HepG2 (cell line): ENCODE data around the gene SH3GL1. TPM values are rescaled to one million over a fixed set of nuclear protein-coding genes. Genes with fewer than 3 reads are reported as not detected.

Experiments
- ARNT2 ChIP-seq: sonication (generic); formaldehyde crosslinking; IDR thresholded peaks from 2 replicates; pipeline ENCODE4 v1.8.0; 2022; ENCODE audit warnings: mild to moderate bottlenecking, low read depth, missing genetic modification reagents, moderate library complexity
- ELK4 ChIP-seq: sonication (generic); formaldehyde crosslinking; IDR thresholded peaks from 2 replicates; pipeline ENCODE4 v1.9.0; 2021; ENCODE audit warnings: missing genetic modification reagents, borderline replicate concordance
- FOXC1 ChIP-seq: sonication (generic); formaldehyde crosslinking; IDR thresholded peaks from 2 replicates; pipeline ENCODE4 v1.8.0; 2022; ENCODE audit warnings: mild to moderate bottlenecking, missing genetic modification reagents, borderline replicate concordance
- MAX ChIP-seq: IDR thresholded peaks from 2 replicates; pipeline ENCODE4 v1.6.1; 2012; ENCODE audit warnings: inconsistent platforms
- PBX3 ChIP-seq: sonication (generic); formaldehyde crosslinking; IDR thresholded peaks from 2 replicates; pipeline ENCODE4 v1.8.1; 2023; ENCODE audit warnings: missing genetic modification reagents, inconsistent platforms, borderline replicate concordance
- RNF2 ChIP-seq: fragments of 450-650 bp; conservative IDR thresholded peaks from 2 replicates; pipeline ENCODE4 v1.6.1; 2016; ENCODE audit warnings: low read depth
- SETDB1 ChIP-seq: sonication (generic); formaldehyde crosslinking; IDR thresholded peaks from 2 replicates; pipeline ENCODE4 v1.5.1; 2020; ENCODE audit warnings: missing genetic modification reagents, mild to moderate bottlenecking, borderline replicate concordance
- ZFP36 ChIP-seq: fragments of 150-350 bp; IDR thresholded peaks from 2 replicates; pipeline ENCODE4 v1.6.1; 2018; ENCODE audit warnings: borderline replicate concordance, low read length, low read depth; ENCODE audit not compliant: partially characterized antibody
- ZMYM4 ChIP-seq: sonication (generic); formaldehyde crosslinking; IDR thresholded peaks from 2 replicates; pipeline ENCODE4 v1.8.1; 2023; ENCODE audit warnings: mild to moderate bottlenecking, missing genetic modification reagents
- ZNF142 ChIP-seq: sonication (generic); formaldehyde crosslinking; IDR thresholded peaks from 2 replicates; pipeline ENCODE4 v1.4.0; 2020; ENCODE audit warnings: missing genetic modification reagents
- ZNF263 ChIP-seq: sonication (generic); formaldehyde crosslinking; IDR thresholded peaks from 2 replicates; pipeline ENCODE4 v1.4.0; 2020; ENCODE audit warnings: missing genetic modification reagents
- ZNF562 ChIP-seq: sonication (generic); formaldehyde crosslinking; IDR thresholded peaks from 2 replicates; pipeline ENCODE4 v1.8.0; 2022; ENCODE audit warnings: missing genetic modification reagents, borderline replicate concordance
- ZNF674 ChIP-seq: sonication (generic); formaldehyde crosslinking; IDR thresholded peaks from 2 replicates; pipeline ENCODE4 v1.5.0; 2020; ENCODE audit warnings: low read depth, mild to moderate bottlenecking, missing genetic modification reagents
- ZNF839 ChIP-seq: sonication (generic); formaldehyde crosslinking; IDR thresholded peaks from 2 replicates; pipeline ENCODE4 v1.4.0; 2020; ENCODE audit warnings: missing genetic modification reagents, mild to moderate bottlenecking, borderline replicate concordance
- ZSCAN25 ChIP-seq: sonication (generic); formaldehyde crosslinking; IDR thresholded peaks from 2 replicates; pipeline ENCODE4 v1.8.0; 2022; ENCODE audit warnings: mild to moderate bottlenecking, missing genetic modification reagents
- ZSCAN5A ChIP-seq: sonication (generic); formaldehyde crosslinking; IDR thresholded peaks from 2 replicates; pipeline ENCODE4 v1.8.0; 2022; ENCODE audit warnings: mild to moderate bottlenecking, missing genetic modification reagents, borderline replicate concordance
- polyA plus RNA-seq, 8 experiments: library from polyadenylated mRNA; depleted of rRNA in 3 of 8; stranded (reverse) in 7 of 8; unstranded in 1 of 8; fragments of >200 nt; fragmentation: Illumina TruSeq in 4 of 8; extraction: Trizol in 4 of 8; gene quantifications; 2 replicates each; pipeline versions ENCODE4 v1.2.1 to v1.2.3, GENCODE V29; 2011 to 2016; ENCODE audit warnings: low read depth in 4 of 8, missing spikeins in 1 of 8, mixed read lengths in 1 of 8; ENCODE audit not compliant: insufficient read depth in 1 of 8
- total RNA-seq, 5 experiments: library from RNA; depleted of rRNA; stranded (reverse); fragments of >200 nt; fragmentation: Illumina TruSeq; extraction: Trizol; gene quantifications; 2 replicates each; pipeline ENCODE4 v1.2.3, GENCODE V29; 2016; ENCODE audit warnings: low read depth in 1 of 5

SH3GL1 gene
- total and polyA plus RNA-seq, 2 of the 13 experiments (the other 11 are each of a cell fraction or from before 2014, with no cell fraction given) = 33.0 to 45.1 TPM

GRCh38 chr19:4342615-4343369 lies 57.6 kb downstream of the SH3GL1 start (continued):
- TF ChIP-seq ZSCAN5A (no peak), ZNF263 (CRISPR knock-in tag) (0 out of 2 replicates have a peak, but pooled peaks have one; percentile 42), ZSCAN25 (CRISPR knock-in tag) (peak; percentile 78; the same call in 1 of the 2 replicates), ZFP36 (no peak), RNF2 (no peak), MAX (no peak; the same call in 1 of the 2 replicates), ZNF562 (no peak), ELK4 (CRISPR knock-in tag) (no peak), ZNF142 (CRISPR knock-in tag) (peak; percentile 59; the same call in 1 of the 2 replicates), SETDB1 (CRISPR knock-in tag) (no peak), ARNT2 (CRISPR knock-in tag) (no peak; the same call in 1 of the 2 replicates), ZMYM4 (peak; percentile 54), ZNF674 (CRISPR knock-in tag) (no peak), ZNF839 (no peak), PBX3 (no peak), FOXC1 (CRISPR knock-in tag) (no peak)
